GM15510 (cell line): ENCODE data around the gene ZSWIM3.
A peak's percentile ranks its signal among the peaks of the same experiment; 100 is the strongest.

Experiments used
- POLR2A ChIP-seq: IDR thresholded peaks from 3 replicates; pipeline ENCODE4 v1.6.1; 2011; ENCODE audit warnings: borderline replicate concordance; ENCODE audit not compliant: insufficient read length; ENCODE audit errors: extremely low read depth

Gene ZSWIM3

GRCh38 chr20:45857114-45857881, at the start of gene ZSWIM3, which contains the start of gene ACOT8:
Gene ZSWIM3, plus strand, starts transcription at chr20:45857614. Its CDS starts 212 bp downstream, at chr20:45857826.
Gene ACOT8, minus strand, starts transcription at chr20:45857392. Its CDS starts 77 bp downstream, at chr20:45857315.
- peak; percentile 92 for TF ChIP-seq POLR2A

DNA sequence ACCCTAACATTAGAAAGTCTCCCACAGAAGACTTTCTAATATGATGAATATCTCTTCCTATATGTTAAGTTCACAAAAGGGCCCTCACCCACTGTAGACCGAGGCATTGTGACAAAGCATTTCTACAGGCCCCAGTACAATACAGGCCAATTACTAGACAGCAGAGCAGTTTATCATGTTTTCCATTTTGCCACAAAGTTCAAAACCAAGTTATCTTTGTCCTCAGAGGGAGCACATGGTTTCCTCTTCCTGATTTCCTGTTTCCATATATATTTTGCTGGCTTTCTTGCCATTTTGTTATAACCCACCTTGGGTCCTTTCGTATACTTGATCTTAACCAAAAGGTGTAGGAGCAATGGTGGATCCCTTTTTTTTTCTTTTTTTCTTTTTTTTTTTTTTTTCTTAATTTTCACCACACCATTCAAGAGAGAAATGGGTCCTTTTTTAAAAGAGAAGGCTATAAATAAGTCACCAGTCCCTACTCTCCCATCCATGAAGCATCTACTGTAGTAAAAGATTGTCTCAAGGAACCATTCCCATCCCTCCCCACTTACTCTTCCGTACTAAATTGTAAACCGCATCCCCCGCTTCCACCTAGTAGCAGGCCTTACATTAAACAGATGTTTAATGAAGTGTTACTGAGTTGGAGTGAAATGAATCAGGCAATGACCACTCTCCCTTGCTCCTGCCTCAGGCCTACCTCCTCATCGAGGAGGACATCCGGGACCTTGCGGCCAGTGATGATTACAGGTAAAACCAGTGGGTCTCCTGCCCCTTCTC, 47.0 kb upstream of the ZSWIM3 start:
- no peak for TF ChIP-seq POLR2A

GRCh38 chr20:45812157-45813005, 45.0 kb upstream of the ZSWIM3 start, which contains the start of gene UBE2C:
Gene UBE2C, plus strand, starts transcription at chr20:45812644. Its CDS starts 52 bp downstream, at chr20:45812696.
- TF ChIP-seq POLR2A = peak; percentile 60

DNA sequence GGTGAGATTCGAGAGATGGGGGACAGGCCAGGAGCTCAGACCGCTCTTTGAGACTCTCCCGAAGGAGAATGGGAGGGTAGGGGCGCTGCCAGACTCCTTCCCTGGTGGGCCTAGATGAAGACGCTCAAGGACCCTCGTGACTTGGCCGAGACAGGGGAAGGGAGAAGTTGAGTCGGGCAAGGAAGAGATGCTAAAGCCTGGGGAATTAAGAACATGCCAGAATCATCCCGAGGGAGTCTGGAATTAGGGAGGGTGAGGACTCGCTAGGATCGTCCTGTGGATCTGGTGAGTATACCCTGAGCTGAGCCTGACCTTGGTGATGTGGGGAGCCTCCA, 44.4 kb upstream of the ZSWIM3 start:
- TF ChIP-seq POLR2A = no peak

- no peak for TF ChIP-seq POLR2A
Measured at GRCh38 chr20:45813489-45813888, 43.9 kb upstream of the ZSWIM3 start.

GRCh38 chr20:45814314-45814713, 43.1 kb upstream of the ZSWIM3 start:
- no peak for TF ChIP-seq POLR2A

GRCh38 chr20:45816951-45817350, 40.5 kb upstream of the ZSWIM3 start:
- TF ChIP-seq POLR2A = no peak

GRCh38 chr20:45817376-45818194, 39.8 kb upstream of the ZSWIM3 start:
- no peak for TF ChIP-seq POLR2A

DNA sequence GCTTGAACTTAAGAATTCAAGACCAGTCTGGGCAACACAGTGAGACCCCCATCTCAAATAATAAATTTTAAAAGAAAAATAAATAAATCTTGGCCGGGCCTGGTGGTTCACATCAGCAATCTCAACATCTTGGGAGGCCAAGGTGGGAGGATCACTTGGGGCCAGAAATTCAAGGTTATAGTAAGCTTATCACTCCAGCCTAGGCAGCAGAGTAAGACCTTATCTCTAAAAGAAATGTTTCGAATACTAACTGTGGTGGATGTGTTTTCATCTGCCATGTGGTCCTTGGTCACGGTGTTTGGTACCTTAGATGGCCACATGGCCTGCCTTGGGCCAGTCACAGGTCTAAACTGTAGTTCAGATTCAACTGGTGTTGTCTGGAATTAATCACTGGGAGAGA, 39.2 kb upstream of the ZSWIM3 start:
- no peak for TF ChIP-seq POLR2A

DNA sequence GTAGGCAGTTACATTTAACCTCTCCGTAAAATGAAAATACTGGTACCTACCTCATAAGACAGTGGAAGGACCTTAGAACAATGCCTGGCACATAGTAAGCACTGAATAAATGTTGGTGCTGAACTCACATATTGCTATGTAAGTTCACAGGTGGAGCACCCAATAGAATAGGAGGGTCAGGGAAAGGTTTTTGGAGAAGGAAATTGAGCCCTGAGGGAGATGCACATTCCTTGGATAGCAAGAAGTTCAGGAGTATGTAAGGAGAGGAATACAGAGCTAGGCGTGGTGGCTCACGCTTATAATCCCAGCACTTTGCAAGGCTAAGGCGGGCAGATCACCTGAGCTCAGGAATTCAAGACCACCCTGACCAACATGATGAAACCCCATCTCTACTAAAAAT, 37.9 kb upstream of the ZSWIM3 start:
- no peak for TF ChIP-seq POLR2A

GRCh38 chr20:45821947-45822346, 35.5 kb upstream of the ZSWIM3 start:
- TF ChIP-seq POLR2A = no peak

GRCh38 chr20:45822857-45823256, 34.6 kb upstream of the ZSWIM3 start:
- TF ChIP-seq POLR2A = no peak

DNA sequence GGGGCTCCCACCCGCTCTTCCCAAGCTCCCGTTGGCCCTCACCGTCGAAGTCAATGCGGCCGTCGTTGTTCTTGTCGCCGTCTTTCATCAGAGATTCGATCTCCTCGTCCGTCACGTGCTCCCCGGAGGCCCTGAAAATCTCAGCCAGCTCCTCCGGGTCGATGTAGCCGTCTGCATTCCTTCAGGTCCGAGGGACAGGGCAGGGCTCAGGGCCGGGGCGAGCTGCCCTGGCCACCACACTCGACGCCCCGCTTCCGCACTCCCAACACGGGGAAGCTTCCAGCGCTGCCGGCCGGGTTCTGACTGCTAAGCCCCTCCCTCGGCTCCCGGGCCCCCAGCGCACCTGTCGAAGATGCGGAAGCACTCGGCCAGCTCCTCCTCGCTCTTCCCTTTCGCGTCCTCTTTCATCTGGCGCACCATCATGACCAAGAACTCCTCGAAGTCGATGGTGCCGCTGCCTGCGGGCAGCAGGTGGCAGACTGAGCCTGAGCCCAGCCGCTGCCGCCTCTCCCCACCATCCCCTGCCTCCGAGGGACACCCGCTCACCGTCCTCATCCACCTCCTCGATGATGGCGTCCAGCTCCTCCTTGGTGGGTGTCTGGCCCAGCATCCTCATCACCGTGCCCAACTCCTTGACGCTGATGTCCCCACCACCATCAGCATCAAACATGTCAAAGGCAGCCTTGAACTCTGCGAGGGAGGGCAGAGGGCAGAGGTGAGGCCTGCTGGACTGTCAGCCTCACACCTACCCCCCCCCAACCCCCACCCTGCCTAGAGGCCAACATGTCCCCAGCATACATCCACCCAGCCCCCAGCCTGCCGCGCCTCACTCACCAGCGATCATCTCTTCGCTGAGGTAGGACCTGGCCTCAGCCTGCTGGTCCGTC, 33.2 kb upstream of the ZSWIM3 start:
- TF ChIP-seq POLR2A = no peak
